Muscle of back (tissue), 11 donors: ENCODE data around the gene HID1. TPM values are rescaled to one million over a fixed set of nuclear protein-coding genes. Genes with fewer than 3 reads are reported as not detected.

ENCODE experiments used
- DNase-seq, 3 donors: peaks; one replicate each; pipeline versions ENCODE4 v3.0.0 to v3.0.0-alpha.2; 2013
- polyA plus RNA-seq, 10 donors: library from polyadenylated mRNA; unstranded; fragments of 120-200 nt; gene quantifications; one replicate each; pipeline ENCODE4 v1.2.1, GENCODE V29; 2013; ENCODE audit not compliant: insufficient read length in 10 of 10

Gene HID1
- polyA plus RNA-seq, 10 donors, result 4.6 to 7.6 (median 5.9) TPM

DNA sequence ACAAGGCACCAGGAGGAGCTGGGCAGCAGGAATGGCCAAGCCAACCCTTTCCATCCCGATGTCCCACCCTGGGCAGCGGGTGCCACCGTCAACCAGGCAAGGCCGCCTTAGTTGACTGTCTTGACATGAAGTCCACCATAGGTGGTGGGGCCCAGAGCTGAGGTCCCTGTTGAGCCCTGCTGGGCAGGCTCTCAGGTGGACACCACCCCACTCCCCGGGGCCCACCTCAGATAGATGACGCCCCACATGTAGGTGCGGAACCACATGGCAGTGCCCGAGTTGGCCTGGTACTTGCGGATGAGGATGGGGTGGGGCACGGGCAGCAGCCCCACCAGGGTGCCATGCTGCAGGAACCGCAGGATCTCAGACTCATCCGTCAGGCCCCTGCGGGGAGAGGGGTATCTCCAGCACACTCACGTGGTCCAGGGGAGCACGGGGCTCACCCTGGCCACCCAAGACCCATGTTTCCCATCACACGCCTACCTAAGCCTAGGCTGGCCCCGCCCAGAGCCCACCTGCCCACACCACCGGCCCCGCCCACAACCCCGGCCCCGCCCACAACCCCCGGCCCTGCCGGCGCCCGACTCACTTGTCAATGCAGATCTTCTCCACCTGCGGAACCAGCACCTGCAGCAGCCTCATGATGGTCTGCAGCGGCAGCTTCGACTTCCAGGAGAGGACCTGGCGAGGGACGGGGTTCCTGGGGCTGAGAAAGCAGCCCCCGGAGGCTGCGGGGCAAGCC, 20.7 kb downstream of the HID1 start:
- no peak for DNase-seq

DNA sequence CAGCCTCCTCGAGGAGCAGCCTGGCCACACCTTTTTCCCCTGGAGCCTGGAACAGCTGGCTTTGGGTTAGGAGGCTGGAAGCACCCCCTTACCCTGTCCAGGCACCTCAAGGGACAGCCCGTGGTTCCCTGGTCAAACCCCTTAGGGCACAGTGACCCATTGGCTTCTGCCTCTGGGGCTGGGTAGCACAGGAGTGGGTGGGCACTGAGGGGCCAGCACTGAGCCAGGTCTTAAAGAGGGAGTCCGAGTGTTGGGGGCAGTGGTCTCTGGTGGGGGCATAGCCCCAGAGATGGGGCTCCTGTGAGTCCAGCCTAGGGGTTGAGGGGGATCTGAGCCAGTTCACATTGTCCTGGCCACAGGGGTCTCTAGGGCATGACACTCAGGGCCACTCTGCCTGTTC, 21.5 kb downstream of the HID1 start:
- DNase-seq, result no peak

GRCh38 chr17:74950207-74950606, 22.4 kb downstream of the HID1 start:
- DNase-seq, result no peak

GRCh38 chr17:74949455-74950115, 23.0 kb downstream of the HID1 start:
- DNase-seq, result no peak

DNA sequence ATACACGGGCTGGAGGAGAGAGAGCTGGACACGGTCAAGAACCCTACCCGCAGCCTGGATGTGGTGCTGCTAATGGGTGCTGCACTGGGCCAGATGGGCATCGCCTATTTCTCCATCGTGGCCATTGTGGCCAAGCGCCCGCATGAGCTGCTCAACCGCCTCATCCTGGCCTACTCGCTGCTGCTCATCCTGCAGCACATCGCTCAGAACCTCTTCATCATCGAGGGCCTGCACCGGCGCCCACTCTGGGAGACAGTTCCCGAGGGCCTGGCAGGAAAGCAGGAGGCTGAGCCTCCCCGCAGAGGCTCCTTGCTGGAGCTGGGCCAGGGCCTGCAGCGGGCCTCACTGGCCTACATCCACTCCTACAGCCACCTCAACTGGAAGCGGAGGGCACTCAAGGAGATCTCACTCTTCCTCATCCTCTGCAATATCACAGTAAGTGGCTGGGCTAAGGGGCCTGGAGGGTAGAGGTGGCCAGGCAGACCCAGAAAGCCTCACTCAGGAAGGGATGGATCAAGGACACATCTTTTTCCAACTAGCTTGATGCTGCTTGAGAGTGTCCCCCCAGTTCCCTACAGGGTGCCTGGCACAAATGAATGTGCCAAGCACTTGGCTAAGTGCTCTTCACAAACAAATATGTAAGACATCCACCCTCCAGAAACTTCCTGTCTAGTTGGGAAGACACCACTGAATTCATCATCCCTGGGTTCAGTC, 25.4 kb downstream of the HID1 start:
- no peak for DNase-seq

DNA sequence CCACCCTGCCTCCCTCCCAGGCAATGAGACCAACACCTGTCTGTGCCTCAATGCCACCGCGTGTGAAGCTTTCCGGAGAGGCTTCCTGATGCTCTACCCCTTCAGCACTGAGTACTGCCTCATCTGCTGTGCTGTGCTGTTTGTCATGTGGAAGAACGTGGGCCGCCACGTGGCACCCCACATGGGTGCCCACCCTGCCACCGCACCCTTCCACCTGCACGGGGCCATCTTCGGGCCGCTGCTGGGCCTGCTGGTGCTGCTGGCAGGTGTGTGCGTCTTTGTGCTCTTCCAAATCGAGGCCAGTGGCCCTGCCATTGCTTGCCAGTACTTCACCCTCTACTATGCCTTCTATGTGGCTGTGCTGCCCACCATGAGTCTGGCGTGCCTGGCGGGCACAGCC, 25.9 kb downstream of the HID1 start:
- DNase-seq, result no peak

DNA sequence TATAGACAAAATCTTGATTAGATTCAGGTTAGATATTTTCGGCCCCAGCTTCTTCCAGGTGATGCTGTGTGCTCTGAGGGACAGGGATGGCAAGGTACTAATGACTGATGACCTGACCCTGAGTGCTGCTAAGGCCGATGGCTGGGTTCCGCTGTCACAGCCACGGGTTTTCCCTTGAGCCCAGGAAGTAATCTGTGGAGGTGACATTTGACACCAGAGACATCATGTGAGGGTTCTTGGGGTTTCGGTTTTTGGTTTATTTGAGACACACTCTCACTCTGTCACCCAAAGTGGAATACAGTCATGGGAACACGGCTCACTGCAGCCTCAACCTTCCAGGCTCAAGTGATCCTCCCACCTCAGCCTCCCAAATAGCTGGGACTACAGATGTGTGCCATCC, 27.0 kb downstream of the HID1 start:
- no peak for DNase-seq

- DNase-seq, result no peak
These were observed 28.6 kb downstream of the HID1 start for GRCh38 chr17:74943808-74944522.

DNA sequence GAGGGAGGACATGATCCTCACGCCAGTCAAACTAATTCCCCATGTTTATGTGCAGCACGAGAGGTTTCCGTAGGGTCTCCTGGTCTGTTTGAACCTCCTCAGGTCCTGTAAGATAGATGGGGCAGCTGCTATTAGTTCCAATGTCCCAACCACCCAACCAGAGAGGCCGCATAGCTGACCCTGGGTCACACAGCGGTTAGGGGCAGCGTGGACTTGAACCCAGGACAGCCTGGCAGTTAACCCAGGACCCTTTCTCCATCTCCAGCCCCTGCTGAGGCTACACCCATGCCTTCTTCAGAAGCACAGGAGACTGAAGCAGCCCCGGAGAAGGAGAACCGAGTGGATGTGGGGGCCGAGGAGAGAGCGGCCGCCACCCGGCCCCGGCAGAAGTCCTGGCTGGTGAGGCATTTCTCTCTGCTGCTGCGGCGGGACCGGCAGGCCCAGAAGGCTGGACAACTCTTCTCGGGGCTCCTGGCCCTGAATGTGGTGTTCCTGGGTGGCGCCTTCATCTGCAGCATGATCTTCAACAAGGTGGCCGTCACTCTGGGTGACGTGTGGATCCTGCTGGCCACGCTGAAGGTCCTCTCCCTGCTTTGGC, 31.3 kb downstream of the HID1 start:
- DNase-seq, result no peak

- DNase-seq, result no peak
These were observed 33.0 kb downstream of the HID1 start for GRCh38 chr17:74939534-74939933.

- no peak for DNase-seq
These were observed 34.2 kb downstream of the HID1 start for GRCh38 chr17:74938194-74938950.

DNA sequence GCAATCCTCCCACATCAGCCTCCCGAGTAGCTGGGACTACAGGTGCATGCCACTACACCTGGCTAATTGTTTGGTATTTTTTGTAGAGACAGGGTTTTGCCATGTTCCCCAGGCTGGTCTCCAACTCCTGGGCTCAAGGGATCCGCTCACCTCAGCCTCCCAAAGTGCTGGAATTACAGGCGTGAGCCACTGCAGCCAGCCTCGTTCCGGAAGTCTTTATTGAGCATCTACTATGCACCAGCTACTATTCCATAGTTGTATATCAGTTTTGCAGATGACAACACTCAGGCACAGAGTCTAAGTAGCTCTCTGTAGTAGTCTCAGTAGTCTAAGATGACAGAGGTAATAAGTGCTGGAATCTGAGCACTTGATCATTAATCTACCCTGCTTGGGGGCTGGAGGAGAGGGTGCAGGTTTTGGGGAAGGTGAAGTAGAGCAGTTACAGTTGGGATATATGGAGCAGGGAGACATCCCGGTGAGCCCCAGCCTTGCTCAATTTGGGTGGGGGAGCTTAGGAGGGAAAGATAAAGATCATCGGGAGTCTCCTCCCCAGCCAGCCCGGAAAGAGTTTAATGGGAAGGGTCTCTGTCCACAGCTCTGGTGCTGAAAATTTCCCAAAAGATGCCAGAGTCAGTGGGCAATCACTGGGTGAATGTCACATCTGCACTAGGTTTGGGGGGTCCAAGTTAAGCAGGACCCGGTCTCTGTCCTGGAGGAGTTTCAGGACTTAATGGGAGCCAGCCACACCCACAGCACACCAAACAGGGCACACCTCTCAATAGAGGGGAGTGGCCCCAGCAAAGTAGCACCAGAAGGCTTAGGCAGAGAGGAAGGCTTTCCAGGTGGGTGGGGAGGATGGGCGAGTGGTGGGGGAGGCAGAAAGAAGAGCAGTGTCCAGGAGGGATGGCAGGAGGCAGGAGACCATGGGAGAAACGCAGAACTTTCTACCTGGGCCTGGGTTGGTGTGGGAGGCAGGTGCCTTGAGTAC, 35.2 kb downstream of the HID1 start:
- DNase-seq, result no peak

- no peak for DNase-seq
These were observed 36.1 kb downstream of the HID1 start for GRCh38 chr17:74936470-74936799.

DNA sequence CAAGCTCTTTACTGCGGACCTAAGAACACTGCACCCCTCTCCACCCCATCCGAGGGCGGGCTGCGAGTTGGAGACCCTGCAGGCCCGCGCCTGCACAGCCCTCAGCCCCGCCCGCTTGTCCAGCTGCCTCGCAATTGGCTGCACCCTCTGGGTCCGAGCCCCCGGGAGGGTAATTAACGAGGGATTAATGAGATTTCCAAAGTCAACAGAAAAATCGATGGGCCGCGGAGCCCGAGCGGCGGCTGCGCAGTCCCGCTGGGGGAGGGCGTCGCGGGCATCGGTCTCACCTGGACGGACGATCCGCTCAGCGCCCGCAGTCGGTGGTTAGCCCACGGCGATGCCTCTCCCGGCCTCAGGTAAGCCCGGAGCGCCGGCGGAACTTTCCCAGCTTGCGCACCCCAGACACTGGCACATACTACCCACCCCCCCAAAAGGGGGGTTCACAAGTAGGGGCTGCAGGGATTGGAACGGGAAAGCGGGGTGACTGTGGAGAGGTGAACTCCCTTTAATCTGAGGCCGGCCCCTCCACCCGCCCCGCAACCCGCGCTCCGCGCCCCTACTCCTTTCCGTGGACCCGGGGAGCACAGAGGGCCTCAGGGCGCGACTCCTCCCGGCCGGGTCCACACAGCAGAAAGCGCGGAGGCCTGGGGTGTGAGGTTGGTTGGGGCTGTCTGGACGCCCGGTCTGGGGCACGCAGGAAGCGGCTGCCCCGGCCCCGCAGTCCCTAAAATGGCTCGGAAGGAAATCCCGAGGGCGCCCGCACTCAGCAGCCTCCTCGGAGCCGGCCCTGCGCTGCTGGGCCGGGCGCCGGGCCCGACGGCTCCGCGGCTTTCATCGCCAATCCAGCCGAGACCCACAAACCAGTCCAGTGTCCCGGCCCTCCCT, 36.7 kb downstream of the HID1 start, which contains the start of gene OTOP3:
Gene OTOP3 (plus strand): TSS at position 314 of the 885 bp plus-strand sequence. CDS start 24 bp downstream, at position 338.
- no peak for DNase-seq

DNA sequence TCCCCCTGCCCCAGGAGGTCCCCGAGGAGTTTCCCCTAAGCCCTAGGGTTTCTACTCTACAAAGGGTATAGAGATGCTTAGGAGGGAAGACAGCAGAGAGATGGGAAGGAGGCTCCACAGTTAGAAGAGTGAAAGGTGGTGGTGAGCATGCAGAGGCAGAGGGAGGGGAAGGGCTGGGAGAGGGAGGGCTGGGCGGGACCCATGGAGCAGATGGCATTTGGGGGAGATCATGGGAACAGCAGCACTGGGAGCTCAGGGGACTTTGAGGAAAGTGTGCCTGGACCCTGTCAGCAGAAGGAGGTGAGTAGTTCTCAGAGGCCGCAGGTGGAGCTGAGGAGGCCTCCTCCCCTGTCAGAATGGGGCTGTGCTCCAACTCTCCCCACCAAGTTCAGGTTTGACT, 37.5 kb downstream of the HID1 start:
- DNase-seq, result no peak

DNA sequence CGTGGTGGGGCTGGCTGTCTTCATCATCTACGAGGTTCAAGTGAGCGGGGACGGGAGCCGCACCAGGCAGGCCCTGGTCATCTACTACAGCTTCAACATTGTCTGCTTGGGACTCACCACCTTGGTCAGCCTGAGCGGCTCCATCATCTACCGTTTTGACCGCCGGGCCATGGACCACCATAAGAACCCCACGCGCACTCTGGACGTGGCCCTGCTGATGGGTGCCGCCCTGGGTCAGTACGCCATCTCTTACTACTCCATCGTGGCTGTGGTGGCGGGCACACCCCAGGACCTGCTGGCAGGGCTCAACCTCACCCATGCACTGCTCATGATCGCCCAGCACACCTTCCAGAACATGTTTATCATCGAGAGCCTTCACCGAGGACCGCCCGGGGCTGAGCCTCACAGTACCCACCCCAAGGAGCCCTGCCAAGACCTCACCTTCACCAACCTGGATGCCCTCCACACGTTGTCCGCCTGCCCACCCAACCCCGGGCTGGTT, 42.0 kb downstream of the HID1 start:
- DNase-seq, result no peak

- no peak for DNase-seq
These were observed 43.8 kb downstream of the HID1 start for GRCh38 chr17:74928786-74929185.

- DNase-seq, result no peak
These were observed 47.3 kb downstream of the HID1 start for GRCh38 chr17:74925242-74925641.
